NCI-H510A treated with DMSO at 0.1 percent for 48 hours (cell line): ENCODE data around the gene IFNW1.

ENCODE experiments used
- DNase-seq: peaks from one replicate; lab custom pipeline; 2025; lab: John Stamatoyannopoulos, UW

The IFNW1 gene

GRCh38 chr9:21110708-21111576, 30.7 kb downstream of the IFNW1 start:
- peak; percentile 47 for DNase-seq

- DNase-seq, result no peak
Measured at GRCh38 chr9:21104787-21105186, 36.8 kb downstream of the IFNW1 start.

GRCh38 chr9:21102305-21102704, 39.3 kb downstream of the IFNW1 start:
- no peak for DNase-seq

- DNase-seq, result no peak
Measured at GRCh38 chr9:21097817-21098216, 43.8 kb downstream of the IFNW1 start.

GRCh38 chr9:21096901-21097255, 44.8 kb downstream of the IFNW1 start:
- DNase-seq, result no peak

GRCh38 chr9:21096172-21096900, 45.3 kb downstream of the IFNW1 start:
- DNase-seq, result peak; percentile 4

GRCh38 chr9:21095561-21095960, 46.1 kb downstream of the IFNW1 start:
- no peak for DNase-seq
